Liver (tissue), 9 donors: ENCODE data around the gene DGKD. TPM values are rescaled to one million over a fixed set of nuclear protein-coding genes. Genes with fewer than 3 reads are reported as not detected.

Experiments
- DNase-seq: peaks from one replicate; pipeline ENCODE4 v3.0.0-alpha.2; 2017; ENCODE audit warnings: low spot score
- H3K27ac ChIP-seq, 2 donors: one replicate each; pipeline ENCODE4 v1.7.0; 2013; ENCODE audit warnings: inconsistent platforms in 2 of 2, low read length in 2 of 2, control low read depth in 1 of 2, low read depth in 1 of 2, mild to moderate bottlenecking in 1 of 2
- H3K27me3 ChIP-seq, 4 donors: one replicate each; pipeline versions ENCODE4 v1.6.1 to v1.7.0; 2013; ENCODE audit warnings: low read length in 3 of 4, inconsistent platforms in 1 of 4, mild to moderate bottlenecking in 1 of 4, moderate library complexity in 1 of 4; ENCODE audit not compliant: control insufficient read depth in 4 of 4, insufficient read depth in 4 of 4
- H3K36me3 ChIP-seq, 4 donors: one replicate each; pipeline versions ENCODE4 v1.6.1 to v1.7.0; 2013; ENCODE audit warnings: low read length in 3 of 4, mild to moderate bottlenecking in 3 of 4, low read depth in 1 of 4, moderate library complexity in 1 of 4; ENCODE audit not compliant: control insufficient read depth in 4 of 4, insufficient read depth in 3 of 4
- H3K4me1 ChIP-seq, 4 donors: one replicate each; pipeline versions ENCODE4 v1.6.1 to v1.7.0; 2013; ENCODE audit warnings: low read length in 3 of 4, mild to moderate bottlenecking in 3 of 4, moderate library complexity in 1 of 4; ENCODE audit not compliant: control insufficient read depth in 4 of 4, insufficient read depth in 4 of 4
- H3K4me3 ChIP-seq, 3 donors: one replicate each; pipeline versions ENCODE4 v1.6.1 to v1.7.0; 2013; ENCODE audit warnings: low read length in 3 of 3, control low read depth in 1 of 3, low read depth in 1 of 3, mild to moderate bottlenecking in 1 of 3
- H3K9ac ChIP-seq, 2 donors: one replicate each; pipeline ENCODE4 v1.7.0; 2013; ENCODE audit warnings: low read length in 2 of 2, mild to moderate bottlenecking in 2 of 2, moderate library complexity in 2 of 2, control low read depth in 1 of 2, low read depth in 1 of 2
- H3K9me3 ChIP-seq, 4 donors: one replicate each; pipeline versions ENCODE4 v1.6.1 to v1.7.0; 2013; ENCODE audit warnings: low read length in 3 of 4; ENCODE audit not compliant: control insufficient read depth in 4 of 4
- CTCF ChIP-seq: fragments of 150-350 bp; IDR thresholded peaks from 2 replicates; pipeline ENCODE4 v1.5.1; 2017; ENCODE audit warnings: improper control_type of control experiment, low read depth, low read length; ENCODE audit not compliant: missing input control
- FOXA2 ChIP-seq: IDR thresholded peaks from 2 replicates; pipeline ENCODE4 v1.6.1; 2016; ENCODE audit warnings: antibody characterized with exemption
- GABPA ChIP-seq, 2 donors: IDR thresholded peaks in 1 of 2; conservative IDR thresholded peaks in 1 of 2; 2 replicates each; pipeline ENCODE4 v1.6.1; 2016; ENCODE audit warnings: antibody characterized with exemption in 2 of 2, mild to moderate bottlenecking in 1 of 2, moderate library complexity in 1 of 2
- HNF4A ChIP-seq, 2 donors: conservative IDR thresholded peaks; 2 replicates each; pipeline ENCODE4 v1.6.1; 2016; ENCODE audit warnings: antibody characterized with exemption in 2 of 2, mild to moderate bottlenecking in 2 of 2
- HNF4G ChIP-seq: IDR thresholded peaks from 2 replicates; pipeline ENCODE4 v1.6.1; 2016; ENCODE audit warnings: antibody characterized with exemption
- REST ChIP-seq: IDR thresholded peaks from 2 replicates; pipeline ENCODE4 v1.6.1; 2016; ENCODE audit warnings: antibody characterized with exemption, mild to moderate bottlenecking
- RXRA ChIP-seq, 2 donors: IDR thresholded peaks; 2 replicates each; pipeline ENCODE4 v1.6.1; 2017 to 2018; ENCODE audit warnings: antibody characterized with exemption in 2 of 2, mild to moderate bottlenecking in 1 of 2
- SP1 ChIP-seq: IDR thresholded peaks from 2 replicates; pipeline ENCODE4 v1.6.1; 2018; ENCODE audit warnings: antibody characterized with exemption, mild to moderate bottlenecking
- TAF1 ChIP-seq: conservative IDR thresholded peaks from 2 replicates; pipeline ENCODE4 v1.6.1; 2016; ENCODE audit warnings: antibody characterized with exemption, mild to moderate bottlenecking
- ZBTB33 ChIP-seq: IDR thresholded peaks from 2 replicates; pipeline ENCODE4 v1.6.1; 2016; ENCODE audit warnings: antibody characterized with exemption
- WGBS: extraction: QIAGEN DNeasy Blood & Tissue Kit; methylation state at CpG from one replicate; pipeline ENCODE4 v1.1.7; 2013; 5-methylcytosine and 5-hydroxymethylcytosine counted together
- polyA plus RNA-seq, 2 donors: library from polyadenylated mRNA; stranded (reverse) in 1 of 2; unstranded in 1 of 2; fragments of 200-250 nt in 1 of 2; fragments of >200 nt in 1 of 2; fragmentation: Nextera tagmentation in 1 of 2; extraction: Ambion mirVana in 1 of 2; gene quantifications; one replicate each; pipeline versions ENCODE4 v1.2.1 to v1.2.3, GENCODE V29; 2013 to 2015
- total RNA-seq, 2 donors: library from RNA; depleted of rRNA; stranded (reverse); fragments of >200 nt; gene quantifications; one replicate each; pipeline ENCODE4 v1.2.3, GENCODE V29; 2014
- donor health status: healthy.
- donor health status: healthy.
- donor health status: healthy.
- donor health status: healthy.
- donor health status: healthy.

The DGKD gene
- total and polyA plus RNA-seq, 4 donors: 4.8 to 16.4 (median 8.2) TPM

GRCh38 chr2:233456934-233457333, 102.6 kb downstream of the DGKD start:
- Histone ChIP-seq H3K9me3 (no peaks in the 10 kb centered on the region), H3K27me3 (no peaks in the 10 kb centered on the region), H3K9ac (no peak overlapping the region), H3K4me1 (no peaks in the 10 kb centered on the region), H3K36me3 (peaks cover 7 to 80% (median 49%) of the 10 kb centered on the region in 4 donors), H3K4me3 (no peak overlapping the region), H3K27ac (no peak overlapping the region)
- DNase-seq: no peak
- TF ChIP-seq RXRA (IDR thresholded peaks at IDR 0.05): no peak
- no peak for TF ChIP-seq REST
- TF ChIP-seq CTCF: no peak
- no peak for TF ChIP-seq ZBTB33
- no peak for TF ChIP-seq FOXA2
- TF ChIP-seq HNF4G: no peak
- 97% methylated on average over 5 of the region's 5 CpGs for WGBS

GRCh38 chr2:233457356-233457755, 103.1 kb downstream of the DGKD start:
- Histone ChIP-seq H3K4me3 (no peak overlapping the region), H3K36me3 (peaks cover 7 to 79% (median 47%) of the 10 kb centered on the region in 4 donors), H3K27ac (no peak overlapping the region), H3K9me3 (no peaks in the 10 kb centered on the region), H3K9ac (no peak overlapping the region), H3K4me1 (no peaks in the 10 kb centered on the region), H3K27me3 (no peaks in the 10 kb centered on the region)
- TF ChIP-seq GABPA (IDR thresholded peaks at IDR 0.05 in 1 of 2, conservative IDR thresholded peaks at IDR 0.05 in 1 of 2) (no peak), HNF4A (conservative IDR thresholded peaks at IDR 0.05) (no peak), SP1 (no peak), HNF4G (no peak), TAF1 (no peak), FOXA2 (no peak)
- 96% methylated on average over 5 of the region's 5 CpGs for WGBS
- no peak for DNase-seq
